HG03064 (cell line): ENCODE results near the gene GOLGA6L10.
"Not testable (repeated sequence)": the region's sequence is repeated elsewhere in the genome, so short reads cannot be mapped to it uniquely, and the experiment has no call there.

Experiments used
- ATAC-seq: cut with Tn5 transposase; IDR thresholded peaks from one replicate; pipeline ENCODE4 v1.9.1; 2021; ENCODE audit warnings: low read depth; ENCODE audit not compliant: unreplicated experiment

GOLGA6L10 gene

GRCh38 chr15:82343851-82344250 is 5.4 kb downstream of the GOLGA6L10 start:
- ATAC-seq = not testable (repeated sequence)

- not testable (repeated sequence) for ATAC-seq
Measured at GRCh38 chr15:82342632-82343374, 6.5 kb downstream of the GOLGA6L10 start.

GRCh38 chr15:82338573-82338972 is 10.7 kb downstream of the GOLGA6L10 start:
- not testable (repeated sequence) for ATAC-seq

- not testable (repeated sequence) for ATAC-seq
Measured at GRCh38 chr15:82338053-82338452, 11.2 kb downstream of the GOLGA6L10 start.

GRCh38 chr15:82337051-82337450 is 12.2 kb downstream of the GOLGA6L10 start:
- not testable (repeated sequence) for ATAC-seq

- not testable (repeated sequence) for ATAC-seq
Measured at GRCh38 chr15:82336180-82336647, 13.1 kb downstream of the GOLGA6L10 start.

- ATAC-seq = not testable (repeated sequence)
Measured at GRCh38 chr15:82335006-82335405, 14.3 kb downstream of the GOLGA6L10 start.

- not testable (repeated sequence) for ATAC-seq
Measured at GRCh38 chr15:82334554-82334932, 14.7 kb downstream of the GOLGA6L10 start.

- not testable (repeated sequence) for ATAC-seq
Measured at GRCh38 chr15:82333603-82334553, 15.4 kb downstream of the GOLGA6L10 start.

- ATAC-seq = not testable (repeated sequence)
Measured at GRCh38 chr15:82332711-82333602, 16.3 kb downstream of the GOLGA6L10 start.

GRCh38 chr15:82331576-82332304 is 17.5 kb downstream of the GOLGA6L10 start:
- not testable (repeated sequence) for ATAC-seq

GRCh38 chr15:82330921-82331320 is 18.4 kb downstream of the GOLGA6L10 start:
- ATAC-seq = not testable (repeated sequence)

GRCh38 chr15:82329039-82329438 is 20.2 kb downstream of the GOLGA6L10 start:
- ATAC-seq = not testable (repeated sequence)

GRCh38 chr15:82327372-82327771 is 21.9 kb downstream of the GOLGA6L10 start:
- not testable (repeated sequence) for ATAC-seq

GRCh38 chr15:82326896-82327295 is 22.4 kb downstream of the GOLGA6L10 start:
- not testable (repeated sequence) for ATAC-seq

- not testable (repeated sequence) for ATAC-seq
Measured at GRCh38 chr15:82325646-82326045, 23.6 kb downstream of the GOLGA6L10 start.

GRCh38 chr15:82324831-82325230 is 24.4 kb downstream of the GOLGA6L10 start:
- not testable (repeated sequence) for ATAC-seq

GRCh38 chr15:82322488-82322887 is 26.8 kb downstream of the GOLGA6L10 start:
- ATAC-seq = not testable (repeated sequence)

GRCh38 chr15:82320861-82321260 is 28.4 kb downstream of the GOLGA6L10 start:
- ATAC-seq = not testable (repeated sequence)
